GM19468 (cell line): ENCODE data around the gene BCAR1.
"Not testable (repeated sequence)": the region's sequence is repeated elsewhere in the genome, so short reads cannot be mapped to it uniquely, and the experiment has no call there.

Source experiments
- ATAC-seq: cut with Tn5 transposase; IDR thresholded peaks from one replicate; pipeline ENCODE4 v1.9.1; 2021; ENCODE audit warnings: mild to moderate bottlenecking, moderate library complexity, moderate number of reproducible peaks; ENCODE audit not compliant: unreplicated experiment; ENCODE audit errors: extremely low read depth

BCAR1 gene

GRCh38 chr16:75206749-75207451 is 44.5 kb downstream of the BCAR1 start, which contains the start of gene CTRB2:
Gene CTRB2 (minus strand): TSS chr16:75207161. CDS start chr16:75207141, 20 bp downstream.
- no peak for ATAC-seq

- not testable (repeated sequence) for ATAC-seq
Measured at GRCh38 chr16:75205961-75206748, 45.3 kb downstream of the BCAR1 start.

- not testable (repeated sequence) for ATAC-seq
Measured at GRCh38 chr16:75205438-75205837, 46.0 kb downstream of the BCAR1 start.

GRCh38 chr16:75204905-75205304 is 46.5 kb downstream of the BCAR1 start:
- ATAC-seq, result not testable (repeated sequence)

GRCh38 chr16:75204410-75204758 is 47.0 kb downstream of the BCAR1 start:
- no peak for ATAC-seq

- ATAC-seq, result no peak
Measured at GRCh38 chr16:75203667-75204409, 47.6 kb downstream of the BCAR1 start.

- no peak for ATAC-seq
Measured at GRCh38 chr16:75203096-75203495, 48.3 kb downstream of the BCAR1 start.

- no peak for ATAC-seq
Measured at GRCh38 chr16:75202069-75202590, 49.3 kb downstream of the BCAR1 start.

GRCh38 chr16:75198135-75198600 is 53.3 kb downstream of the BCAR1 start:
- ATAC-seq, result no peak

GRCh38 chr16:75197522-75198134 is 53.8 kb downstream of the BCAR1 start:
- ATAC-seq, result no peak

GRCh38 chr16:75196836-75197235 is 54.6 kb downstream of the BCAR1 start:
- ATAC-seq, result no peak

- no peak for ATAC-seq
Measured at GRCh38 chr16:75195811-75196790, 55.3 kb downstream of the BCAR1 start.

- ATAC-seq, result no peak
Measured at GRCh38 chr16:75193730-75194444, 57.5 kb downstream of the BCAR1 start.

- ATAC-seq, result no peak
Measured at GRCh38 chr16:75193265-75193650, 58.2 kb downstream of the BCAR1 start.

- ATAC-seq, result no peak
Measured at GRCh38 chr16:75192606-75193264, 58.7 kb downstream of the BCAR1 start.

- ATAC-seq, result no peak
Measured at GRCh38 chr16:75189638-75190245, 61.7 kb downstream of the BCAR1 start.

- ATAC-seq, result no peak
Measured at GRCh38 chr16:75188832-75189477, 62.5 kb downstream of the BCAR1 start.
